GM12878 (cell line): Measurements from ENCODE around the gene CENPS. TPM values are rescaled to one million over a fixed set of nuclear protein-coding genes. Genes with fewer than 3 reads are reported as not detected.

Source experiments
- BACH1 ChIP-seq: fragments of 450-650 bp; IDR thresholded peaks from 2 replicates; pipeline ENCODE4 v1.6.1; 2017; ENCODE audit warnings: mild to moderate bottlenecking, borderline replicate concordance
- CHD1 ChIP-seq: IDR thresholded peaks from 2 replicates; pipeline ENCODE4 v1.6.1; 2012; ENCODE audit warnings: low read depth, low read length, improper control_type of control experiment
- E4F1 ChIP-seq: fragments of 450-650 bp; IDR thresholded peaks from 2 replicates; pipeline ENCODE4 v1.6.1; 2018; ENCODE audit warnings: borderline replicate concordance, mild to moderate bottlenecking; ENCODE audit not compliant: partially characterized antibody
- FOXK2 ChIP-seq: fragments of 450-650 bp; IDR thresholded peaks from 2 replicates; pipeline ENCODE4 v1.6.1; 2017; ENCODE audit warnings: mild to moderate bottlenecking, moderate library complexity
- IRF4 ChIP-seq: IDR thresholded peaks from 2 replicates; pipeline ENCODE4 v1.6.1; 2011; ENCODE audit warnings: low read depth, low read length
- MEF2A ChIP-seq: IDR thresholded peaks from 2 replicates; pipeline ENCODE4 v1.6.1; 2011; ENCODE audit warnings: low read depth, mild to moderate bottlenecking, low read length, moderate library complexity; ENCODE audit not compliant: insufficient read depth
- MTA2 ChIP-seq: fragments of 450-650 bp; IDR thresholded peaks from 2 replicates; pipeline ENCODE4 v1.6.1; 2016; ENCODE audit warnings: low read depth, mild to moderate bottlenecking, moderate library complexity
- NBN ChIP-seq: fragments of 450-650 bp; IDR thresholded peaks from 2 replicates; pipeline ENCODE4 v1.6.1; 2016
- NKRF ChIP-seq: fragments of 450-650 bp; conservative IDR thresholded peaks from 2 replicates; pipeline ENCODE4 v1.6.1; 2017; ENCODE audit warnings: mild to moderate bottlenecking, moderate library complexity
- NRF1 ChIP-seq: conservative IDR thresholded peaks from 2 replicates; pipeline ENCODE4 v1.6.1; 2011; ENCODE audit warnings: mild to moderate bottlenecking, low read depth, low read length, improper control_type of control experiment
- PAX5 ChIP-seq: IDR thresholded peaks from 2 replicates; pipeline ENCODE4 v1.6.1; 2011; ENCODE audit warnings: low read depth, low read length, borderline replicate concordance
- RBBP5 ChIP-seq: fragments of 200-600 bp; sonication (generic); conservative IDR thresholded peaks from 2 replicates; pipeline ENCODE4 v1.6.1; 2016
- RELB ChIP-seq: fragments of 450-650 bp; IDR thresholded peaks from 2 replicates; pipeline ENCODE4 v1.6.1; 2017; ENCODE audit warnings: low read depth, mild to moderate bottlenecking, moderate library complexity
- SIN3A ChIP-seq: IDR thresholded peaks from 2 replicates; pipeline ENCODE4 v1.6.1; 2012; ENCODE audit warnings: low read depth, low read length, improper control_type of control experiment
- SIX5 ChIP-seq: IDR thresholded peaks from 2 replicates; pipeline ENCODE4 v1.6.1; 2011; ENCODE audit warnings: mild to moderate bottlenecking, low read depth, low read length, moderate library complexity; ENCODE audit not compliant: severe bottlenecking
- SKIL ChIP-seq: fragments of 450-650 bp; IDR thresholded peaks from 2 replicates; pipeline ENCODE4 v1.6.1; 2017; ENCODE audit warnings: mild to moderate bottlenecking, low read depth, inconsistent platforms; ENCODE audit not compliant: poor library complexity, severe bottlenecking
- TCF3 ChIP-seq: IDR thresholded peaks from 2 replicates; pipeline ENCODE4 v1.6.1; 2012; ENCODE audit warnings: low read depth, mild to moderate bottlenecking, low read length, borderline replicate concordance; ENCODE audit not compliant: insufficient read depth
- ZBED1 ChIP-seq: IDR thresholded peaks from 2 replicates; pipeline ENCODE4 v1.6.1; 2016; ENCODE audit warnings: borderline replicate concordance
- polyA plus RNA-seq, 11 experiments: library from polyadenylated mRNA; depleted of rRNA in 4 of 11; unstranded in 6 of 11; stranded (reverse) in 5 of 11; fragments of >200 nt; fragmentation: Nextera tagmentation in 4 of 11; fragmentation: Illumina TruSeq in 1 of 11; extraction: Ambion mirVana in 4 of 11; extraction: Trizol in 1 of 11; gene quantifications; 1 replicate in 1 of 11; 2 replicates in 10 of 11; pipeline versions ENCODE4 v1.2.1 to v1.2.3, GENCODE V29; 2011 to 2016; ENCODE audit warnings: inconsistent platforms in 2 of 11, missing spikeins in 2 of 11, low read depth in 1 of 11
- total RNA-seq, 4 experiments: library from RNA; depleted of rRNA in 3 of 4; stranded (reverse); fragments of >200 nt in 3 of 4; fragmentation: Illumina TruSeq in 1 of 4; extraction: Trizol in 1 of 4; gene quantifications; 2 replicates each; pipeline versions ENCODE4 v1.2.1 to v1.2.3, GENCODE V29; 2013 to 2021

Gene CENPS
- total and polyA plus RNA-seq, 10 of the 15 experiments (the other 5 are each of a cell fraction or from before 2014, with no cell fraction given) = 9.4 to 51.7 (median 16.7) TPM

GRCh38 chr1:10472220-10473144 lies 42.2 kb downstream of the CENPS start, which contains the start of gene DFFA (continued):
- TF ChIP-seq NBN = 0 out of 2 replicates have a peak, but pooled peaks have one; percentile 62
- no peak for TF ChIP-seq NRF1
- TF ChIP-seq SKIL = no peak
- no peak for TF ChIP-seq MEF2A
- peak; percentile 67 for TF ChIP-seq NKRF
- TF ChIP-seq SIN3A = peak; percentile 83; the same call in 1 of the 2 replicates
- no peak for TF ChIP-seq BACH1
- TF ChIP-seq E4F1 = peak; percentile 53
- no peak for TF ChIP-seq RBBP5
- TF ChIP-seq RELB = peak; percentile 67
- peak; percentile 57 for TF ChIP-seq IRF4
- peak; percentile 77; the same call in 1 of the 2 replicates for TF ChIP-seq PAX5
- TF ChIP-seq ZBED1 = no peak
- TF ChIP-seq MTA2 = no peak
- peak; percentile 65 for TF ChIP-seq FOXK2
- TF ChIP-seq TCF3 = no peak
- TF ChIP-seq SIX5 = peak; percentile 99
- no peak for TF ChIP-seq CHD1
